SKM-1 (cell line): ENCODE results near the gene PTGER4.
"Not testable (repeated sequence)": the region's sequence is repeated elsewhere in the genome, so short reads cannot be mapped to it uniquely, and the experiment has no call there.

Experiments used
- DNase-seq: peaks from one replicate; lab custom pipeline; 2025; ENCODE audit not compliant: unreplicated experiment; lab: John Stamatoyannopoulos, UW

The PTGER4 gene

GRCh38 chr5:40688996-40689395 is 9.3 kb downstream of the PTGER4 start:
- no peak for DNase-seq

- no peak for DNase-seq
Measured at GRCh38 chr5:40689438-40689837, 9.7 kb downstream of the PTGER4 start.

GRCh38 chr5:40690267-40690666 is 10.6 kb downstream of the PTGER4 start:
- DNase-seq, result no peak

DNA sequence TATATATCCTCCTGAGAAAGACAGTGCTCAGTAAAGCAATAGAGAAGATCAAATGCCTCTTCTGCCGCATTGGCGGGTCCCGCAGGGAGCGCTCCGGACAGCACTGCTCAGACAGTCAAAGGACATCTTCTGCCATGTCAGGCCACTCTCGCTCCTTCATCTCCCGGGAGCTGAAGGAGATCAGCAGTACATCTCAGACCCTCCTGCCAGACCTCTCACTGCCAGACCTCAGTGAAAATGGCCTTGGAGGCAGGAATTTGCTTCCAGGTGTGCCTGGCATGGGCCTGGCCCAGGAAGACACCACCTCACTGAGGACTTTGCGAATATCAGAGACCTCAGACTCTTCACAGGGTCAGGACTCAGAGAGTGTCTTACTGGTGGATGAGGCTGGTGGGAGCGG is 12.2 kb downstream of the PTGER4 start:
- no peak for DNase-seq

- DNase-seq, result no peak
Measured at GRCh38 chr5:40694433-40694832, 14.7 kb downstream of the PTGER4 start.

DNA sequence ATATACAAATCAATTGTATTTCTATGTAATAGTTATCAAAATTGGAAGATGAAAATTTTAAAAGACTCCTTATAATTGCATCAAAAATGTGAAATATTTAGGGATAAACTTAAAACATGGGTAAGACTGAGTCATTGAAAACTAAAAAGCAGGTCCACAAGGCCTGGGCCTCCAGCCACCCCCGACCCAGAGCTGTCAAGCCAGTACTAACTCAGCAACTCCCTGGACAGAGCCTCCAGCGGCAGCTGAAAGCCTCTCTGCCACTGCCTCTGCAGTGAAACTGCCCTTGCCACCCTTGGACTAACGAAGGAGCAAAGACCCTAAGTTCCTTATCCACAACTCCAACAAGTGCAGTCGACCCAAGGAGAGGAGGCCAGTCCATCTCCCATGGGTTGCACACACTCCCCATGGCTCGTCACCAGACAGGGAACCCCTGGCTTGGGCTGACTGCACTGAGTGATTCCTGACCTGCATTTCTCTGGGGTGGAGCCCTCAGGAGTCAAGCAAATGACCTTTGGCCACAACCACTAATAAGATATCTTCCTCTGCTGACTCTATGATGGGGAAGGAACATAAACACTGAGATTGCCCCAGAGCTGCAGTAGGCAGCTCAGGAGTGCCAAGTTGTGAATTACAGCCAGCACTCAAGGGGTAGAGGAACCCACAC is 20.5 kb downstream of the PTGER4 start:
- no peak for DNase-seq

DNA sequence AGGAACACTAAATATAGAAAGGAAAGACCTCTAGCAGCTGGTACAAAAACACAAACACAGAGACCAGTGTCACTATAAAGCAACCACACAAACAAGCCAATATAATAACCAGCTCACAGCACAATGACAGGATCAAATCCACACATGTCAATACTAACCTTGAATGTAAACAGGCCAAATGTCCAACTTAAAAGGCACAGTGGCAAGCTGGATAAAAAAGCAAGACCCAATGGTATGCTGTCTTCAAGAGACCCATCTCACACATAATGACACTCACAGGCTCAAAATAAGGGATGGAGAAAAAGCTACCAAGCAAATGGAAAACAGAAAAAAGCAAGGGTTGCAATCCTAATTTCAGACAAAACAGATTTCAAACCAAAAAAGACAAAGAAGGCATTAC is 22.3 kb downstream of the PTGER4 start:
- not testable (repeated sequence) for DNase-seq

DNA sequence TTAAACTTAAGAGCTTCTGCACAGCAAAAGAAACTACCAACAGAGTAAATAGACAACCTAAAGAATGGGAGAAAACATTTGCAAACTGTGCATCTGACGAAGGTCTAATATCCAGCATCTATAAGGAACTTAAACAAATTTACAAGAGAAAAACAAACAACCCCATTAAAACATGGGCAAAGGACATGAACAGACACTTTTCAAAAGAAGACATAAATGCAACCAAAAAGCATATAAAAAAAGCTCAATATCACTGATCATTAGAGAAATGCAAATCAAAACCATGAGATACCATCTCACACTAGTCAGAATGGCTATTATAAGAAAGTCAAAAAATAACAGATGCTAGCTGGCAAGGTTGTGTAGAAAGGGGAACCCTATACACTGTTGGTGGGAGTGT is 25.8 kb downstream of the PTGER4 start:
- not testable (repeated sequence) for DNase-seq

DNA sequence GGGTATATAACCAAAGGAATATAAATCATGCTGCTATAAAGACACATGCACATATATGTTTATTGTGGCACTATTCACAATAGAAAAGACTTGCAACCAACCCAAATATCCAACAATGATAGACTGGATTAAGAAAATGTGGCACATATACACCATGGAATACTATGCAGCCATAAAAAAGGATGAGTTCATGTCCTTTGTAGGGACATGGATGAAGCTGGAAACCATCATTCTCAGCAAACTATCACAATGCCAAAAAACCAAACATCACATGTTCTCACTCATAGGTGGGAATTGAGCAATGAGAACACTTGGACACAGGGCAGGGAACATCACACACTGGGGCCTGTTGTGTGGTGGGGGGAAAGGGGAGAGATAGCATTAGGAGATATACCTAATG is 30.9 kb downstream of the PTGER4 start:
- not testable (repeated sequence) for DNase-seq

DNA sequence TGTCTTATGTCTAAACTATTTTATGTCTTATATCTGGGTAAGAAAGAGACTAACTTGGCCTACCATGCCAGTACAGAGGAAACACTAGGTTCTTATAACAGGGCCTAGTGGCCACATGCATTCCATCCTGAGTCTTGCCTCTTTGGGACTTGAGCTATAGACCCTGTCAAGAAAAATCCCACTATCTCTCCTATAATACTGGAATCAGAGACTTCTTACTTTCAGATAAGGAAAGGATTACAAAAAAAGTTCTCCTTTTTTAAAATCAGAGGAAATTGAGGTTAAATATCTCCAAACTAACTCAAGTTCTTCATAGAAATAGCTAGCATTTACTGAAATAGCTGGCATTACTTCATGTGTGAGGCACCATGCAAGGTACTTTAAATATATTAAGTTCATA is 34.3 kb downstream of the PTGER4 start:
- no peak for DNase-seq

GRCh38 chr5:40716000-40716399 is 36.3 kb downstream of the PTGER4 start:
- DNase-seq, result no peak

DNA sequence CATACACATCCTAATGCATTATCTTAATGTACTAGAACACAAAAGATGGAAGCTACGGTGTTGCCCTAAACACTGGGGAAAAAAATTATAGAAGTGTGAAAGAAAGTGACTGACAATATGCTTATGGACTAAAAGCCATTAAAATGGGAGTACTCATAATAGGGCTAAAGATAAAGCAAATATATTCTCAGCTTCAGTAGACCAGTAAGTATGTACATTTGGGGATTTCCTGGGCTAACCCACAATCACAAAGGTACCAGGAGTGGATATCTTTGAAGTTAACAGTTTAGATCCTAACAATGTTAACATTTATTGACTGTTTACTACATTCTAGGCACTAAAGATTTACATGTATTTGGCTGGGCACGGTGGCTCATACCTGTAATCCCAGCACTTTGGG is 36.9 kb downstream of the PTGER4 start:
- no peak for DNase-seq

GRCh38 chr5:40717281-40717680 is 37.6 kb downstream of the PTGER4 start:
- DNase-seq, result no peak

DNA sequence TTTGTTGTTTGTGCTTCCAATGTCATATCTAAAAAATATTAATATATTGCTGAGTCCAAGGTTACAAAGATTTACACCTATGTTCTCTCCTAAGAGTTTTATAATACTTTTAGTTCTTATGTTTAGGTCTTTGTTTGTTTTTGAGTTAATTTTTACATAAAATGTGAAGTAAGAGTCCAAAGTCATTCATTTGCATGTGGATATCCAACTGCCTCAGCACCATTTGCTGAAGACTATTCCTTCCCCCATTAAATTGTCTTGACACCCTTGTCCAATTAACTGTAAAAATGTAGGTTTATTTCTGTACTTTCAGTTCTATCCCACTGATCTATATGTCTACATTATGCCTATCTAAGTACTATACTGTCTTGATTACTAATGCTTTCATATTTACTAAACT is 40.4 kb downstream of the PTGER4 start:
- DNase-seq, result no peak

DNA sequence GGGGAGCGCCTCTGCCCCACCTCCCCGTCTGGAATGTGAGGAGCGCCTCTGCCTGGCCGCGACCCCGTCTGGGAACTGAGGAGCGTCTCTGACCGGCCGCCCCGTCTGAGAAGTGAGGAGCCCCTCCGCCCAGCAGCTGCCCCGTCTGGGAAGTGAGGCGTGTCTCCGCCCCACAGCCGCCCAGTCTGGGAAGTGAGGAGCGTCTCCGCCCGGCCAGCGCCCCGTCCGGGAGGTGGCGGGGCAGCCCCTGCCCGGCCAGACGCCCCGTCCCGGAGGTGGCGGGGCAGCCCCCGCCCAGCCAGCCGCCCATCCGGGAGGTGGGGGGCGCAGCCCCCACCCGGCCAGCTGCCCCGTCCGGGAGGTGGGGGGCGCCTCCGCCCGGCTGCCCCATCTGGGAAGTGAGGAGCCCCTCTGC is 42.8 kb downstream of the PTGER4 start:
- DNase-seq, result not testable (repeated sequence)

GRCh38 chr5:40733434-40733833 is 53.7 kb downstream of the PTGER4 start:
- DNase-seq, result peak; percentile 75

GRCh38 chr5:40733879-40734563 is 54.3 kb downstream of the PTGER4 start:
- DNase-seq, result no peak

- no peak for DNase-seq
Measured at GRCh38 chr5:40734986-40735385, 55.3 kb downstream of the PTGER4 start.

DNA sequence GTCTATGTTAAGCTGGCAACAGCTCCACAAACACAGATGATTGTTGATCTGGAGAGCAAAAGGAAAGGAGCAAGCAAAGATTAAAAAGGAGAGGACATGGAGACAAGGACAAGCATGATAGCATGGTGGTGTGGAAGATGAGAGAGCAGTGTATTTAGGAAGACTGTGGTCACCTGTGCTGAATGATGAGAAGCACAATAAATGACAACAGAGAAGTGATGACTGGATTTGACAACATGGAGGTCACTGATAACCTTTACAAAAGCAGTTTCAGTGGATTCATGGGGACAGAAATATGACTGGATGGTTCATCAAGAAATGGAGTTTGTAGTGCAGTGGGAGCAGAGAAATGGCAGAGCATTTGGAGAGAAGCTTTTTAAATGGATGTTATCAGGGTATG is 55.9 kb downstream of the PTGER4 start:
- no peak for DNase-seq

- DNase-seq, result peak; percentile 34
Measured at GRCh38 chr5:40736103-40736875, 56.6 kb downstream of the PTGER4 start.

DNA sequence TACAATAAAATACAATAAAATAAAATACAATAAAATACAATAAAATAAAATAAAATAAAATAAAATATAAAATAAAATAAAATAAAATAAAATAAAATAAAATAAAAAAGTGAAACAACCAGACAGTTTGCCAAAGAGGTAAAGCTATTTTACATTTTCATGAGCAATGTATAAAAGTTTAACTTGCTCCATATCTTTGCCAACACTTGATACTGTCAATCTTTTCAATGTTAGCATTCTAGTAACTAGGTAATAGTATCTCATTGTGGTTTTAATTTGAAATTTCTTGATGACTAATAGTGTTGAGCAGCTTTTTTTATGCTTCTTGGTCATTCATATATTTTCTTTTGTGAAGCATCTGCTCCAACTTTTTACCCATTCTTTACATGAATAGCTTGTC is 58.8 kb downstream of the PTGER4 start:
- DNase-seq, result no peak
